ENCODE measurements around the gene TUBG2.
A peak's percentile ranks its signal among the peaks of the same experiment; 100 is the strongest.

Gene TUBG2

GRCh38 chr17:42669977-42670788 is 11.1 kb downstream of the TUBG2 start:
- peak; percentile 73 for ATAC-seq
- no peaks in the 10 kb centered on the region for H3K9me3 Mint-ChIP-seq
- peak overlapping the region; percentile 68 for H3K4me3 Mint-ChIP-seq
- peaks cover 11% of the 10 kb centered on the region for H3K36me3 Mint-ChIP-seq
- H3K4me1 Mint-ChIP-seq: peaks cover 29% of the 10 kb centered on the region
- no peak overlapping the region for H3K27ac Mint-ChIP-seq
- peak in 1 of 2 donors; percentile 65 for DNase-seq (ENCODE audit: low spot score in 2 of 2)

- DNase-seq (ENCODE audit: low spot score in 2 of 2) (no peak), ATAC-seq (no peak)
- peaks cover 11% of the 10 kb centered on the region for H3K36me3 Mint-ChIP-seq
- H3K4me3 Mint-ChIP-seq: peak overlapping the region; percentile 68
- H3K27ac Mint-ChIP-seq: no peak overlapping the region
- H3K9me3 Mint-ChIP-seq: no peaks in the 10 kb centered on the region
- peaks cover 29% of the 10 kb centered on the region for H3K4me1 Mint-ChIP-seq
Observed at GRCh38 chr17:42670789-42671657, 11.9 kb downstream of the TUBG2 start.

- Mint-ChIP-seq H3K9me3 (no peaks in the 10 kb centered on the region), H3K4me1 (peaks cover 33% of the 10 kb centered on the region), H3K36me3 (peaks cover 5% of the 10 kb centered on the region), H3K27ac (no peak overlapping the region), H3K4me3 (peak overlapping the region; percentile 68)
- ATAC-seq (no peak), DNase-seq (ENCODE audit: low spot score in 2 of 2) (no peak)
Observed at GRCh38 chr17:42672038-42672437, 13.0 kb downstream of the TUBG2 start.

GRCh38 chr17:42673266-42673884 is 14.3 kb downstream of the TUBG2 start:
- Mint-ChIP-seq H3K36me3 (peaks cover 7% of the 10 kb centered on the region), H3K4me1 (peaks cover 45% of the 10 kb centered on the region), H3K9me3 (no peaks in the 10 kb centered on the region), H3K27ac (no peak overlapping the region), H3K4me3 (no peak overlapping the region)
- DNase-seq (ENCODE audit: low spot score in 2 of 2) (no peak), ATAC-seq (no peak)

GRCh38 chr17:42673885-42674754 is 15.0 kb downstream of the TUBG2 start:
- H3K4me3 Mint-ChIP-seq: peak overlapping the region; percentile 25
- no peak overlapping the region for H3K27ac Mint-ChIP-seq
- H3K4me1 Mint-ChIP-seq: peaks cover 49% of the 10 kb centered on the region
- DNase-seq (ENCODE audit: low spot score in 2 of 2) (peak in 1 of 2 donors; percentile 64), ATAC-seq (no peak)
- no peaks in the 10 kb centered on the region for H3K9me3 Mint-ChIP-seq
- peaks cover 10% of the 10 kb centered on the region for H3K36me3 Mint-ChIP-seq

GRCh38 chr17:42674755-42675347 is 15.8 kb downstream of the TUBG2 start:
- Mint-ChIP-seq H3K27ac (no peak overlapping the region), H3K4me3 (peak overlapping the region; percentile 25), H3K9me3 (no peaks in the 10 kb centered on the region), H3K36me3 (peaks cover 10% of the 10 kb centered on the region), H3K4me1 (peaks cover 50% of the 10 kb centered on the region)
- DNase-seq (ENCODE audit: low spot score in 2 of 2) (no peak), ATAC-seq (no peak)

- H3K27ac Mint-ChIP-seq: no peak overlapping the region
- no peak for ATAC-seq
- H3K36me3 Mint-ChIP-seq: peaks cover 6% of the 10 kb centered on the region
- no peak for DNase-seq (ENCODE audit: low spot score in 2 of 2)
- peak overlapping the region; percentile 75 for H3K4me3 Mint-ChIP-seq
- peaks cover 54% of the 10 kb centered on the region for H3K4me1 Mint-ChIP-seq
- H3K9me3 Mint-ChIP-seq: no peaks in the 10 kb centered on the region
Observed at GRCh38 chr17:42675348-42675964, 16.4 kb downstream of the TUBG2 start.

- DNase-seq (ENCODE audit: low spot score in 2 of 2): peak in 1 of 2 donors; percentile 63
- Mint-ChIP-seq H3K4me1 (peaks cover 59% of the 10 kb centered on the region), H3K9me3 (no peaks in the 10 kb centered on the region), H3K36me3 (peaks cover 5% of the 10 kb centered on the region), H3K27ac (peak overlapping the region; percentile 35), H3K4me3 (peak overlapping the region; percentile 75)
- ATAC-seq: no peak
Observed at GRCh38 chr17:42675965-42676423, 16.9 kb downstream of the TUBG2 start.

GRCh38 chr17:42676424-42677011 is 17.4 kb downstream of the TUBG2 start, which contains the start of gene PLEKHH3:
Gene PLEKHH3, minus strand, starts transcription at chr17:42676994. Its CDS starts 431 bp downstream, at chr17:42676563.
- peak within 1 kb of the TSS; percentile 35 for H3K27ac Mint-ChIP-seq
- peaks cover 5% of the 10 kb centered on the region for H3K36me3 Mint-ChIP-seq
- DNase-seq (ENCODE audit: low spot score in 2 of 2) (peak in 1 of 2 donors; percentile 70), ATAC-seq (no peak)
- H3K4me1 Mint-ChIP-seq: peaks cover 61% of the 10 kb centered on the region
- H3K4me3 Mint-ChIP-seq: peak within 1 kb of the TSS; percentile 75
- H3K9me3 Mint-ChIP-seq: no peaks in the 10 kb centered on the region

- peaks cover 64% of the 10 kb centered on the region for H3K4me1 Mint-ChIP-seq
Observed at GRCh38 chr17:42677012-42677857, 18.2 kb downstream of the TUBG2 start.

GRCh38 chr17:42677921-42678781 is 19.1 kb downstream of the TUBG2 start:
- peak overlapping the region; percentile 75 for H3K4me3 Mint-ChIP-seq

More at GRCh38 chr17:42677012-42677857, 18.2 kb downstream of the TUBG2 start:
- no peaks in the 10 kb centered on the region for H3K9me3 Mint-ChIP-seq
- DNase-seq (ENCODE audit: low spot score in 2 of 2): peak; percentile 84 to 96
- H3K27ac Mint-ChIP-seq: peak overlapping the region; percentile 35
- peak; percentile 86 for ATAC-seq
- peak overlapping the region; percentile 75 for H3K4me3 Mint-ChIP-seq
- H3K36me3 Mint-ChIP-seq: peaks cover 5% of the 10 kb centered on the region

More at GRCh38 chr17:42677921-42678781, 19.1 kb downstream of the TUBG2 start:
- DNase-seq (ENCODE audit: low spot score in 2 of 2): peak; percentile 73 to 94
- peak; percentile 44 for ATAC-seq
- H3K36me3 Mint-ChIP-seq: peaks cover 5% of the 10 kb centered on the region
- no peak overlapping the region for H3K27ac Mint-ChIP-seq
- peaks cover 73% of the 10 kb centered on the region for H3K4me1 Mint-ChIP-seq
- no peaks in the 10 kb centered on the region for H3K9me3 Mint-ChIP-seq

Data from stimulated activated effector memory CD8-positive, alpha-beta T cell treated with anti-CD3 and anti-CD28 coated beads, Interleukin-12 subunit alpha, Interleukin-12 subunit beta, amount 100 ng/mL, for 72 hours (primary cell).